Embryonic facial prominence (tissue), 1 donor: ENCODE results near the gene DDO.
"Not testable (repeated sequence)": the region's sequence is repeated elsewhere in the genome, so short reads cannot be mapped to it uniquely, and the experiment has no call there.

ENCODE experiments used
- DNase-seq: peaks from one replicate; pipeline ENCODE4 v3.0.0-alpha.2; 2016; ENCODE audit errors: extremely low spot score

Gene DDO

GRCh38 chr6:110415086-110415916 lies at the start of gene DDO:
DDO (minus strand) TSS chr6:110415575; CDS start chr6:110413462, 2,113 bp downstream.
- no peak for DNase-seq

- no peak for DNase-seq
Measured at GRCh38 chr6:110462884-110463481, 47.6 kb upstream of the DDO start.

GRCh38 chr6:110461376-110461775 lies 46.0 kb upstream of the DDO start:
- no peak for DNase-seq

GRCh38 chr6:110459137-110459536 lies 43.8 kb upstream of the DDO start:
- no peak for DNase-seq

GRCh38 chr6:110458476-110458875 lies 43.1 kb upstream of the DDO start:
- no peak for DNase-seq

GRCh38 chr6:110457567-110458175 lies 42.3 kb upstream of the DDO start:
- not testable (repeated sequence) for DNase-seq

GRCh38 chr6:110456694-110457093 lies 41.3 kb upstream of the DDO start:
- no peak for DNase-seq

- no peak for DNase-seq
Measured at GRCh38 chr6:110449541-110449895, 34.1 kb upstream of the DDO start.

- no peak for DNase-seq
Measured at GRCh38 chr6:110448846-110449540, 33.6 kb upstream of the DDO start.

GRCh38 chr6:110447761-110448160 lies 32.4 kb upstream of the DDO start:
- no peak for DNase-seq

- DNase-seq = no peak
Measured at GRCh38 chr6:110446405-110446804, 31.0 kb upstream of the DDO start.

GRCh38 chr6:110440026-110440425 lies 24.7 kb upstream of the DDO start:
- no peak for DNase-seq

- DNase-seq = no peak
Measured at GRCh38 chr6:110439356-110439755, 24.0 kb upstream of the DDO start.

- no peak for DNase-seq
Measured at GRCh38 chr6:110434961-110435602, 19.7 kb upstream of the DDO start.

- no peak for DNase-seq
Measured at GRCh38 chr6:110432285-110432900, 17.0 kb upstream of the DDO start.

- no peak for DNase-seq
Measured at GRCh38 chr6:110430741-110431140, 15.4 kb upstream of the DDO start.

- DNase-seq = no peak
Measured at GRCh38 chr6:110430236-110430635, 14.9 kb upstream of the DDO start.

- no peak for DNase-seq
Measured at GRCh38 chr6:110428153-110428552, 12.8 kb upstream of the DDO start.

- no peak for DNase-seq
Measured at GRCh38 chr6:110425816-110426215, 10.4 kb upstream of the DDO start.

GRCh38 chr6:110422444-110422822 lies 7.1 kb upstream of the DDO start:
- DNase-seq = no peak

GRCh38 chr6:110421749-110422443 lies 6.5 kb upstream of the DDO start:
- DNase-seq = no peak
